OCI-LY3 (cell line): Measurements from ENCODE around the gene IFNAR1.

Experiments used
- EZH2phosphoT487 ChIP-seq: fragments of 200-600 bp; shearing (Covaris generic); IDR thresholded peaks from 2 replicates; pipeline ENCODE4 v1.6.1; 2018; ENCODE audit warnings: antibody characterized with exemption, mixed run types, low read depth
- TF ChIP-seq, protein P1 (sequence below): fragments of 200-600, 300-600 bp; sonication (generic); IDR thresholded peaks from 2 replicates; pipeline ENCODE4 v1.5.1; 2014; ENCODE audit warnings: antibody characterized with exemption, low read length, low read depth

DNA sequence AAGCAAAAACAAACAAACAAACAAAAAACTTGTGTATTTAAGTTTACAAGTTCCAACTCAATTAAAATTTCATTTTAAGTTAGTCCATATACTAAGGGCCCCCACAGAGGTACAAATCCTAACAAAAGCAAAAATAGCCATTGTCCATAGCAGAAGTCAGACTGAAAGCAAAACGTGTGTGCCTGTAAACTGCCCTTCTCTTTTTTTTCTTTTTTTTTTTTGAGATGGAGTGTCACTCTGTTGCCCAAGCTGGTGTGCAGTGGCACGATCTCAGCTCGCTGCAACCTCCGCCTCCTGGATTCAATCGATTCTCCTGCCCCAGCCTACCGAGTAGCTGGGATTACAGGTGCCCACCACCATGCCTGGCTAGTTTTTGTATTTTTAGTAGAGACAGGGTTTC is 66.9 kb downstream of the IFNAR1 start:
- TF ChIP-seq, protein P1, sequence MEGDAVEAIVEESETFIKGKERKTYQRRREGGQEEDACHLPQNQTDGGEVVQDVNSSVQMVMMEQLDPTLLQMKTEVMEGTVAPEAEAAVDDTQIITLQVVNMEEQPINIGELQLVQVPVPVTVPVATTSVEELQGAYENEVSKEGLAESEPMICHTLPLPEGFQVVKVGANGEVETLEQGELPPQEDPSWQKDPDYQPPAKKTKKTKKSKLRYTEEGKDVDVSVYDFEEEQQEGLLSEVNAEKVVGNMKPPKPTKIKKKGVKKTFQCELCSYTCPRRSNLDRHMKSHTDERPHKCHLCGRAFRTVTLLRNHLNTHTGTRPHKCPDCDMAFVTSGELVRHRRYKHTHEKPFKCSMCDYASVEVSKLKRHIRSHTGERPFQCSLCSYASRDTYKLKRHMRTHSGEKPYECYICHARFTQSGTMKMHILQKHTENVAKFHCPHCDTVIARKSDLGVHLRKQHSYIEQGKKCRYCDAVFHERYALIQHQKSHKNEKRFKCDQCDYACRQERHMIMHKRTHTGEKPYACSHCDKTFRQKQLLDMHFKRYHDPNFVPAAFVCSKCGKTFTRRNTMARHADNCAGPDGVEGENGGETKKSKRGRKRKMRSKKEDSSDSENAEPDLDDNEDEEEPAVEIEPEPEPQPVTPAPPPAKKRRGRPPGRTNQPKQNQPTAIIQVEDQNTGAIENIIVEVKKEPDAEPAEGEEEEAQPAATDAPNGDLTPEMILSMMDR, result no peak
- no peak for TF ChIP-seq EZH2phosphoT487
